SJCRH30 (cell line): ENCODE measurements around the gene MTHFD1L. TPM values are rescaled to one million over a fixed set of nuclear protein-coding genes. Genes with fewer than 3 reads are reported as not detected.
"Not testable (repeated sequence)": the region's sequence is repeated elsewhere in the genome, so short reads cannot be mapped to it uniquely, and the experiment has no call there.

Experiments
- DNase-seq, 2 experiments: peaks; one replicate each; pipeline ENCODE4 v3.0.0-alpha.2; 2015 to 2020
- H3K27ac ChIP-seq: fragments of 250-450 bp; sonication (Bioruptor Pico); 2 replicates; pipeline ENCODE4 v1.5.1; 2020; ENCODE audit warnings: mild to moderate bottlenecking, moderate library complexity
- H3K27me3 ChIP-seq: fragments of 250-450 bp; sonication (Bioruptor Pico); 2 replicates; pipeline ENCODE4 v1.5.1; 2020; ENCODE audit warnings: mild to moderate bottlenecking, moderate library complexity
- H3K36me3 ChIP-seq: fragments of 250-450 bp; sonication (Bioruptor Pico); 2 replicates; pipeline ENCODE4 v1.5.1; 2020; ENCODE audit warnings: mild to moderate bottlenecking, moderate library complexity
- H3K4me1 ChIP-seq: fragments of 250-450 bp; sonication (Bioruptor Pico); 2 replicates; pipeline ENCODE4 v1.5.1; 2020; ENCODE audit warnings: mild to moderate bottlenecking, moderate library complexity
- H3K4me3 ChIP-seq: fragments of 250-450 bp; sonication (Bioruptor Pico); 2 replicates; pipeline ENCODE4 v1.5.1; 2020; ENCODE audit warnings: mild to moderate bottlenecking, moderate library complexity
- H3K9me3 ChIP-seq: fragments of 250-450 bp; sonication (Bioruptor Pico); replicated peaks from 2 replicates; pipeline ENCODE4 v1.5.1; 2020; ENCODE audit warnings: mild to moderate bottlenecking, moderate library complexity
- total RNA-seq: library from RNA; depleted of rRNA; stranded (reverse); fragments of >200 nt; shearing (Covaris generic); gene quantifications from 2 replicates; pipeline ENCODE4 v1.2.3, GENCODE V29; 2014

MTHFD1L gene
- total RNA-seq, 1 experiment from 2014 or later: 51.3 TPM

GRCh38 chr6:150855171-150855570 lies 10.3 kb upstream of the MTHFD1L start:
- not testable (repeated sequence) for H3K36me3 ChIP-seq, H3K9me3 ChIP-seq, DNase-seq, H3K4me3 ChIP-seq, H3K27me3 ChIP-seq, H3K27ac ChIP-seq
- peaks cover 15% of the 10 kb centered on the region for H3K4me1 ChIP-seq

DNA sequence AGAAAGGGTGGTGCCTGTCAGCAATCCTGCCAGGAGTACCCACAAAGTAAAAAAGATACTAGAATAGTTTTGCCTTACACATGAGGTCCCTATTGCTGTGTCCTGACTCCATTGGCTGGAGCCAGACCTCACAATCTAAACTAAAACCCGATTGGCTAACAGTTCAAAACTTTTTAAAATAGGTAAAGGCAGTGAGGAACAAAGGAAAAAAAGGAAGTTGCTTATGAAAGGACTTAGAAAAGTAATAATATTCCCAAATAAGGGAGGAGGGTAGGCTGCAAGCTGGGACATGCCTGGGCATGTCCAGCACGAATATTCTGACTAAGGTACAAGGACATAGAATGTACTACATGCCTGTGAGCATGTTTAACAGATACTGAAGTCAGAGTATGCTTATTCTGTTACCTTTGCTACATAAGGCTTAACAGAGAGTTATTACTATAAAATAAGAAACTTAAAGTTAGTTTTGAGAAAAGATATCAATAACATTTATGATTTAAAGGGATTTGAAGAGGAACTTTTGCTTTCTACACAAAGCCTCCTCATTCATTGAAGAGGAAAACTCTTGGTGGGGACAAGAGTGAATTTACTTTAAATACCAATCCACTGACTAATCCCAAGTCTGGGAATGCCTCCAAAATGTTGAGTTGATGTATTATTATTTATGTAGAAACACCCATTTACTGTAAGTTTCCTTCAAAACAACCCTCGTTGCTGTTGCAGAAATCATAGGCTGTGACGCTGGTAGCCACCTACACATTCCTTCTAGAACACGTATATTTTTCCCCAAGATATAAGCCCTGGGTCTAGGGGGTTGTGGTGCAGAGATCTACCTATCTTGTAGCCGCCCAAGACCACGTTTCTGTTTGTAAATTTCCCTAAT lies 8.2 kb upstream of the MTHFD1L start:
- Histone ChIP-seq H3K4me3 (peak overlapping the region; percentile 9; the same call in 1 of the 2 replicates), H3K4me1 (peaks cover 15% of the 10 kb centered on the region), H3K9me3 (no peaks in the 10 kb centered on the region), H3K27ac (peak overlapping the region; percentile 53; the same call in 1 of the 2 replicates), H3K36me3 (no peaks in the 10 kb centered on the region), H3K27me3 (no peaks in the 10 kb centered on the region)
- DNase-seq: peak; percentile 44 to 53

- Histone ChIP-seq H3K4me3 (peak overlapping the region; percentile 9; the same call in 1 of the 2 replicates), H3K27me3 (no peaks in the 10 kb centered on the region), H3K36me3 (no peaks in the 10 kb centered on the region), H3K9me3 (no peaks in the 10 kb centered on the region), H3K27ac (peak overlapping the region; percentile 53; the same call in 1 of the 2 replicates), H3K4me1 (peaks cover 15% of the 10 kb centered on the region)
- DNase-seq: no peak
These were observed 7.6 kb upstream of the MTHFD1L start for GRCh38 chr6:150857945-150858308.

DNA sequence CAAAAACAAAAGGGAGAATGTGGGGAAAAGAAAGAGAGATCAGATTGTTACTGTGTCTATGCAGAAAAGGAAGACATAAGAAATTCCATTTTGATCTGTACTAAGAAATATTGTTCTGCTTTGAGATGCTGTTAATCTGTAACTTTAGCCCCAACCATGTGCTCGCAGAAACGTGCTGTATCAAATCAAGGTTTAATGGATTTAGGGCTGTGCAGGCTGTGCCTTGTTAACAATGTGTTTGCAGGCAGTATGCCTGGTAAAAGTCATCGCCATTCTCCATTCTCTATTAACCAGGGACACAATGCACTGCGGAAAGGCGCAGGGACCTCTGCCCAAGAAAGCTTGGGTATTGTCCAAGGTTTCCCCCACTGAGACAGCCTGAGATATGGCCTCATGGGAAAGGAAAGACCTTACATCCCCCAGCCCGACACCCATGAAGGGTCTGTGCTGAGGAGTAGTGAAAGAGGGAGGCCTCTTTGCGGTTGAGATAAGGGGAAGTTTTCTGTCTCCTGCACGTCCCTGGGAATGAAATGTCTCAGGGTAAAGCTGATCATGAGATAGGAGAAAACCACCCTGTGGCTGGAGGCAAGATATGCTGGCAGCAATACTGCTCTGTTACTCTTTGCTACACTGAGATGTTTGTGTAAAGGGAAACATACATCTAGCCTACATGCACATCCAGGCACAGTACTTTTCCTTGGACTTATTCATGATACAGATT lies 3.9 kb upstream of the MTHFD1L start:
- not testable (repeated sequence) for H3K4me3 ChIP-seq, H3K9me3 ChIP-seq, H3K36me3 ChIP-seq, H3K27me3 ChIP-seq, DNase-seq, H3K27ac ChIP-seq
- H3K4me1 ChIP-seq: peaks cover 19% of the 10 kb centered on the region

GRCh38 chr6:150863213-150863928 lies 2.1 kb upstream of the MTHFD1L start:
- no peak for DNase-seq
- H3K4me3 ChIP-seq: no peak overlapping the region
- peaks cover 1% of the 10 kb centered on the region; the same call in 1 of the 2 replicates for H3K36me3 ChIP-seq
- H3K4me1 ChIP-seq: peaks cover 7% of the 10 kb centered on the region; the same call in 1 of the 2 replicates
- no peak overlapping the region for H3K27ac ChIP-seq
- H3K9me3 ChIP-seq: no peaks in the 10 kb centered on the region
- no peaks in the 10 kb centered on the region for H3K27me3 ChIP-seq

- Histone ChIP-seq H3K4me3 (peak overlapping the region; percentile 91), H3K27ac (peak overlapping the region; percentile 67), H3K27me3 (no peaks in the 10 kb centered on the region), H3K36me3 (peaks cover 6% of the 10 kb centered on the region; the same call in 1 of the 2 replicates), H3K4me1 (peaks cover 7% of the 10 kb centered on the region; the same call in 1 of the 2 replicates), H3K9me3 (no peaks in the 10 kb centered on the region)
- no peak for DNase-seq
These were observed 478 bp upstream of the MTHFD1L start for GRCh38 chr6:150865043-150865405.

GRCh38 chr6:150866147-150866990 lies 867 bp downstream of the MTHFD1L start:
- Histone ChIP-seq H3K4me1 (peaks cover 7% of the 10 kb centered on the region; the same call in 1 of the 2 replicates), H3K9me3 (no peaks in the 10 kb centered on the region), H3K4me3 (peak overlapping the region; percentile 91), H3K36me3 (peaks cover 6% of the 10 kb centered on the region; the same call in 1 of the 2 replicates), H3K27me3 (no peaks in the 10 kb centered on the region), H3K27ac (peak overlapping the region; percentile 82)
- DNase-seq: peak; percentile 95

DNA sequence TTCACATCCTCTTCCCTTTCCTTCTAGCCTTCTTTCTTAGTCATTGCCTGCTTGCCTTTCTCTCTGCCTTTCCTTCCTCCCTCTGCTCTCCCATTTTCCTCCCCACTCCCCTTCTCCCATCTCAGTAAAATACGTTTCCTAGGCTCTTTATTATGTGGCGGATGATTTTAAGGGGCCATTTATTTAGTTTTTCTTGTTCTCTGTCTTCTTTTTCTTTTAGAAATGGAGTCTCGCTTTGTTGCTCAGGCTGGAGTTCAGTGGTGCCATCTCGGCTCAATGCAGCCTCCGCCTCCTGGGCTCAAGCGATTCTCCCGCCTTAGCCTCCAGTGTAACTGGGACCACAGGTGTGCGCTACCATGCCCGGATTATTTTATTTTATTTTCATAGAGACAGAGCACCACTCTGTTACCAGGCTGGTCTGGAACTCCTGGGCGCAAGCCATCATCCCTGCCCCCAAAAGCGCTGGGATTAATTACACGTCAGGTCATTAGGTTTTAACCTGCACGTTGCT lies 1.5 kb downstream of the MTHFD1L start:
- Histone ChIP-seq H3K36me3 (peaks cover 9% of the 10 kb centered on the region), H3K4me1 (peaks cover 7% of the 10 kb centered on the region; the same call in 1 of the 2 replicates), H3K27ac (peak overlapping the region; percentile 82), H3K27me3 (no peaks in the 10 kb centered on the region), H3K9me3 (no peaks in the 10 kb centered on the region), H3K4me3 (peak overlapping the region; percentile 91)
- DNase-seq: no peak

DNA sequence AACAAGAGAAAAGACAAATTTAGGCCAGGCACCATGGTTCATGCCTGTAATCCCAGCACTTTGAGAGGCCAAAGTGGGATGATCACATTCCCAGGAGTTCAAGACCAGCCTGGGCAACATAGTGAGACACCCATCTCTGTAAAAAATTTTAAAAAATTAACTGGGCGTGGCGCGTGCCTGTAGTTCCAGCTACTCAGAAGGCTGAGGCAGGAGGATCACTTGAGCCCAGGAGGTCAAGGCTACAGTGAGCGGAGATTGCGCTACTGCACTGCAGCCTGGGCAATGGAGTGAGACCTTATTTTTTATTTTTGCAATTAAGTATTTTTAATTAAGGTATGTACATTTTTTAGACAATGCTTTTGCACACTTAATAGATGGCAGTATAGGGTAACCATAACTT lies 3.3 kb downstream of the MTHFD1L start:
- Histone ChIP-seq H3K27ac (no peak overlapping the region), H3K4me1 (peaks cover 7% of the 10 kb centered on the region; the same call in 1 of the 2 replicates), H3K36me3 (peaks cover 20% of the 10 kb centered on the region), H3K27me3 (no peaks in the 10 kb centered on the region), H3K9me3 (no peaks in the 10 kb centered on the region), H3K4me3 (no peak overlapping the region)
- no peak for DNase-seq

DNA sequence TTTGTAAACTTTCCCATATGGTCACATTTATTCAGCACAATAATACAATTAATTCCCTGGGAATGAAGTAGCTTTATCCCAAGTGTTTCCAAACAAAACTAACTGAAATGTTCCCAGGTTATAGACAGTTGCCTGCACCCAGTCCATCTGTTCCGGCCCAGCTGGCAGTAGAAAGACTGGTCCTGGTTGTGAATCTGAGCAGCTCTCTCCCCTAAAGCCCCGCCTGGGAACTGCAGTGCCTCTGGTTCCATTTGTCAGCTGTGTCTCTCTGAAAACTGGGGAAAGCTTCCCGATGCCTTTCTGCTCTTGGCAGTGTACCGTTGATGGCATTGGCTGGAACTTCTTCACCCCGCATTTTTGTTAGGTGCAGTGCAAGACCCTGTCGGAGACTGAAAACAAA lies 8.7 kb downstream of the MTHFD1L start:
- DNase-seq: no peak
- Histone ChIP-seq H3K27ac (no peak overlapping the region), H3K9me3 (no peaks in the 10 kb centered on the region), H3K36me3 (peaks cover 30% of the 10 kb centered on the region), H3K4me3 (no peak overlapping the region), H3K27me3 (no peaks in the 10 kb centered on the region), H3K4me1 (peaks cover 14% of the 10 kb centered on the region)

- no peak overlapping the region for H3K4me3 ChIP-seq
- H3K27me3 ChIP-seq: no peaks in the 10 kb centered on the region
- H3K9me3 ChIP-seq: no peaks in the 10 kb centered on the region
- peaks cover 41% of the 10 kb centered on the region for H3K36me3 ChIP-seq
- no peak for DNase-seq
- peaks cover 14% of the 10 kb centered on the region for H3K4me1 ChIP-seq
- no peak overlapping the region for H3K27ac ChIP-seq
These were observed 10.3 kb downstream of the MTHFD1L start for GRCh38 chr6:150875841-150876240.

- peak; percentile 56 to 65 for DNase-seq
- Histone ChIP-seq H3K27ac (no peak overlapping the region), H3K9me3 (no peaks in the 10 kb centered on the region), H3K27me3 (no peaks in the 10 kb centered on the region), H3K4me1 (peaks cover 16% of the 10 kb centered on the region), H3K36me3 (peaks cover 43% of the 10 kb centered on the region), H3K4me3 (no peak overlapping the region)
These were observed 11.1 kb downstream of the MTHFD1L start for GRCh38 chr6:150876598-150876997.

DNA sequence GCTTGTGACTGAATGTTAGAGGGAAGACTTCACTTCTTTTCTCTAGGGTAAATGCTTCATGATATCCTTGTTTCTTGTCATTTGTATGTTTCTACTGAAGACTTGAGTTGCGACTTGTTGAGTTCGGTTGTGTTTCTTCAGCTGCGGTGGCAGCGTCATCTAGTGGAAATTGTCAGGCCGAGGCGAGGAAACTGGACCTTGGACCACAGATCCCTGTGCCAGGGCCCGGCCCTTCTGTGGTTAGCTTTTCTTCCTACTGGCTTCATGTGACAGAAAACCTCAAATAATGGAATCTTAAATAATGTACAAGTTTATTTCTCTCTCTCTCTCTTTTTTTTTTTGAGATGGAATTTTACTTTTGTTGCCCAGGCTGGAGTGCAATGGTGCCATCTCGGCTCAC lies 12.4 kb downstream of the MTHFD1L start:
- no peak for DNase-seq
- Histone ChIP-seq H3K27ac (no peak overlapping the region), H3K4me3 (no peak overlapping the region), H3K36me3 (peaks cover 35% of the 10 kb centered on the region), H3K4me1 (peaks cover 27% of the 10 kb centered on the region), H3K9me3 (no peaks in the 10 kb centered on the region), H3K27me3 (no peaks in the 10 kb centered on the region)
